ENCODE measurements around the gene RABL6.

The RABL6 gene

GRCh38 chr9:136886610-136887597 is 79.2 kb downstream of the RABL6 start:
- Mint-ChIP-seq H3K4me3 (peak overlapping the region; percentile 80 to 84), H3K27ac (peak overlapping the region; percentile 89 to 97), H3K27me3 (no peaks in the 10 kb centered on the region), H3K36me3 (ENCODE audit: insufficient read depth) (peaks cover 37% of the 10 kb centered on the region), H3K4me1 (ENCODE audit: low read depth in 2 of 2) (peaks cover 20 to 22% of the 10 kb centered on the region in 2 donors), H3K9me3 (no peaks in the 10 kb centered on the region)
- peak; percentile 55 for ATAC-seq (replicated peaks)
- DNase-seq, result peak; percentile 20 to 71 (median 69)

GRCh38 chr9:136888454-136888853 is 80.7 kb downstream of the RABL6 start:
- Mint-ChIP-seq H3K4me1 (ENCODE audit: low read depth in 2 of 2) (peaks cover 13 to 15% of the 10 kb centered on the region in 2 donors), H3K27me3 (no peaks in the 10 kb centered on the region), H3K27ac (peak overlapping the region in 1 of 2 donors; percentile 97), H3K4me3 (no peak overlapping the region), H3K9me3 (no peaks in the 10 kb centered on the region), H3K36me3 (ENCODE audit: insufficient read depth) (peaks cover 30% of the 10 kb centered on the region)
- DNase-seq (no peak), ATAC-seq (replicated peaks) (no peak)

- Mint-ChIP-seq H3K27ac (peak overlapping the region in 1 of 2 donors; percentile 67), H3K4me1 (ENCODE audit: low read depth in 2 of 2) (peaks cover 20 to 24% of the 10 kb centered on the region in 2 donors), H3K4me3 (no peak overlapping the region), H3K36me3 (ENCODE audit: insufficient read depth) (peaks cover 36% of the 10 kb centered on the region), H3K27me3 (no peaks in the 10 kb centered on the region), H3K9me3 (no peaks in the 10 kb centered on the region)
- no peak for ATAC-seq (replicated peaks)
- DNase-seq, result no peak
Observed at GRCh38 chr9:136889858-136890257, 82.1 kb downstream of the RABL6 start.

- no peak overlapping the region for H3K4me3 Mint-ChIP-seq
- H3K9me3 Mint-ChIP-seq, result no peaks in the 10 kb centered on the region
- no peaks in the 10 kb centered on the region for H3K27me3 Mint-ChIP-seq
- peaks cover 30% of the 10 kb centered on the region for H3K36me3 Mint-ChIP-seq (ENCODE audit: insufficient read depth)
- no peak for ATAC-seq (replicated peaks)
- H3K27ac Mint-ChIP-seq, result no peak overlapping the region
- peaks cover 21 to 24% of the 10 kb centered on the region in 2 donors for H3K4me1 Mint-ChIP-seq (ENCODE audit: low read depth in 2 of 2)
- no peak for DNase-seq
Observed at GRCh38 chr9:136890661-136891060, 82.9 kb downstream of the RABL6 start.

Measured in effector memory CD8-positive, alpha-beta T cell (primary cell).